DND-41 (cell line): ENCODE measurements around the gene CARMIL1.

ENCODE experiments used
- CTCF ChIP-seq: IDR thresholded peaks from 2 replicates; pipeline ENCODE4 v1.5.1; 2012; ENCODE audit warnings: borderline replicate concordance, low read length, moderate library complexity, mild to moderate bottlenecking; ENCODE audit not compliant: poor library complexity, severe bottlenecking; ENCODE audit errors: extremely low read depth
- EZH2 ChIP-seq: IDR thresholded peaks from 3 replicates; pipeline ENCODE4 v1.6.1; 2012; ENCODE audit warnings: borderline replicate concordance, low read depth, mild to moderate bottlenecking, moderate library complexity, low read length, inconsistent platforms; ENCODE audit not compliant: severe bottlenecking

DNA sequence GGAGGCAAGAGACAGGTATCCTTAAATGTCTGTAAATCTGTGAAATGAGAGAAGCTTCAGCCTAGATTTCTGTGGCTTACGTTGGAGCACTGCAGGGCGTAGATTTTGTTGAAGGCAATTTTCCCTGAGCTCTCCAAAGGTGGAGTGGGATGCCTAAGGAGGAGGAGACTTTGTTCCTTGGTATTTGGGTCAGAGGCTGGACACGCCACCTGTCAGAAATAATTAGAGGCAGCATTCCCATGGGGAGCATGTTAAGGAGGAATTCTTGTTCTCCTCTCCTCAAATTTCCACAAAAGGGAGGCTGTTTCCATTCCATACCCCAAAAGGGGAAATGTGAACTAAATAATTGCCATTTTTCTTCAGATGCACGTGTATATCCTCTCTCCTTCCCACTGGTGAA lies 361.7 kb downstream of the CARMIL1 start:
- TF ChIP-seq CTCF = no peak
- TF ChIP-seq EZH2 = no peak
